ENCODE data around the gene ADAM15. TPM values are rescaled to one million over a fixed set of nuclear protein-coding genes. Genes with fewer than 3 reads are reported as not detected.

The ADAM15 gene
- total RNA-seq, 1 donor from 2014 or later, result 77.6 TPM

- ATAC-seq (ENCODE audit: poor library complexity), result no peak
- DNase-seq, result no peak
- intact Hi-C loops (cut with DNase I), result loop anchor here (10.0 kb wide), 1 partner anchor 182 kb away; no protein-coding TSS in a partner anchor
Observed at GRCh38 chr1:155086856-155087535, 35.9 kb downstream of the ADAM15 start.

DNA sequence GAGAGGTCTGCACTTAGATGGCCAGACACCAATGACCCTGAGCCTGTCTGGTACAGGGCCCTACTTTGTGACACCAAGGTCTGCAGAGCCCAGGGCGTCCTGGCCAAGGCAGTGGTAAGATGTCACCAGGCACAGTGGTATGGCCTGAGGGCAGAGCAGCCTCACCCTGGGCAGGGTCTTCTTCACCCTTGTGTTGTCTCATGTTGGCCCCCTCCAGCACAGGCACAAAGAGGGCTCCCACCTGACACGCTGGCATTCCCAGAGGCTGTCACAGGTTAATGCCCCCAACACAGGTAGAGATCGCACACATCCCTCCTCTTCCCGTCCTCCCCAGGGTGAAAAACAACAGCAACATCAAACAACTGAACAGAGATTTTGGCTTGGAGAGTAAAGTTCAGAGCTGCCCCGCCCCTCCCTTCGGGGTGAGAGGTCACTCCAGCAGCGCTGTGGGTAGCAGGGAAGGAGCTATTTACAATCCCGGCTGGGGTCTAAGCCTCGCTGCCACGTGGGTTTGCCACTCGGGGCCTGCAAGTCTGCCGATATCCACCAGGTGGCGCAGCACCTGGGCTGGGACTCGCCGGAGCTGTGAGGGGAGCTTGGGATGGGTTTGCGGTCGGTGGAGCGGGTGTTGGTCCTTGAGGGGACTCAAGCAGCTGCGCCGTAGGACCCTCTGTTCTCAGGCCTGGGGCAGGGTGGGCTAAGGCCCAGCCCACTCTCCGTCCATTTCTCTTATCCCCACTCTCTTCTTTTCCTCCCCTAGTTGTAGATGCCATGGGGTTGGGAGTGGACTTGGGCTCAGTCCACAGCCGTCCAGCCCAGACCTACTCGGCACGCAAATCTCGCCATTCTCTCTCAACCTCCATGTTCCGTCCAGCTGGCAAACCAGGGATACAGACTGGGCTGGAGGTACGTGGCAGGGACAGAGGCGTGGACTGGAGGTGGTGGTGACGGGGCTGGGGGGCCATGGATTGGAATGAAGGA, 40.2 kb downstream of the ADAM15 start:
- ATAC-seq (ENCODE audit: poor library complexity) (peak; percentile 74), DNase-seq (peak; percentile 89)
- intact Hi-C loops (cut with DNase I), result loop anchor here (2.0 to 5.0 kb wide), 2 partner anchors 36 to 75 kb away; partner anchors contain the start of gene EFNA1

- no peak for ATAC-seq (ENCODE audit: poor library complexity)
- intact Hi-C loops (cut with DNase I), result loop anchor here (5.0 kb wide), 1 partner anchor 35 kb away; the partner anchor contains the start of gene EFNA1
- no peak for DNase-seq
Observed at GRCh38 chr1:155092131-155092530, 41.0 kb downstream of the ADAM15 start.

GRCh38 chr1:155092641-155093040, 41.5 kb downstream of the ADAM15 start:
- ATAC-seq (ENCODE audit: poor library complexity) (no peak), DNase-seq (no peak)
- intact Hi-C loops (cut with DNase I), result loop anchor here (5.0 kb wide), 1 partner anchor 35 kb away; the partner anchor contains the start of gene EFNA1

DNA sequence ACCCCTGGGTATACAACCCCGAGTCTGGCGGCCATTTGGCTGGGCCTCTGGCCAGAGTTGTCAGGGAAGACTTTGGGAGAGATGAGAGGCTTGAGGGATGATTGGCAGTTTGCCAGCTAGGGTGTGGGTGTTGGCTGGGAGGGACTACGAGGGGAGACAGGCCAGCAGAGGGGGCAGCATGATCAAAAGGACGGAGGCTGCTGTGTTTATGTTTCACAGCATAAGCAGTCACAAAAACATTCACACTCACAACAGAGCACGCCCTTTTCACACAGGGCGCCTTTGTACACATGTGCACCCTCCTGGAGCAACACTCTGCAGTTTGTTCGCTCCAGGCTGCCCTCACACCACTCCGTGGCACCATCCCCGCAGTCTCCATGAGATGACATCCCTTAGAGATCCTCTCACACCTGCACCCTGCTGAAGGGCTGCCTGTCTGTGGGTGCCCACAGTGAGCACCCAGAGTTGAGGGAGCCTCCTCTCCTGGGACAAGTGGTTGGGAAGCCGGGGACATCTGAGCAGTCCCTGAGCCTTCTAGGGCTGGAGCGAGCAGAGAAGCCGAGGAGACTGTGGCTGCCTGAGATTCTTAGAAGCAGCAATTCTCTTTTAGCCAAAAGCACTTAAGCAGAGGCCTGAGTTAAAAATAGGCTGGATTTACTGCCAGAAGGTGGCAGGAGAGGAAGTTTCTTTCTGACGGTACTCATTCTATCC, 43.0 kb downstream of the ADAM15 start:
- DNase-seq (no peak), ATAC-seq (ENCODE audit: poor library complexity) (peak; percentile 69)
- intact Hi-C loops (cut with DNase I), result loop anchor here (5.0 kb wide), 1 partner anchor 33 kb away; the partner anchor contains the start of gene EFNA1

DNA sequence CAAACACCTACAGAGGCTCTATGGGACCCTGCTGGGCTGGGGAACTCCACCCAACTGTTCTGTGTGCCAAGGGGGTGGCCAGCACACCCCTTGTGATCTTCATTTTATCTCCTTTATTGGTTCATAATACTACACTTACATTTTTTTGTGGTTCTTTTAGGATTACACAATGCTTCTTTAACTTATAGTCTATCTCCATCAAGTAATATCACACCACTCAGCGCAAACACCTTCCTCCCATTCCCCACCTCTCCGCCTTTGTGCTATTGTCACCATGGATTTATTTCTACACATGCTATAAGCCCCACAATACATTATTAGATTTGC, 43.5 kb downstream of the ADAM15 start:
- intact Hi-C loops (cut with DNase I), result loop anchor here (5.0 kb wide), 1 partner anchor 33 kb away; the partner anchor contains the start of gene EFNA1
- ATAC-seq (ENCODE audit: poor library complexity) (no peak), DNase-seq (no peak)

DNA sequence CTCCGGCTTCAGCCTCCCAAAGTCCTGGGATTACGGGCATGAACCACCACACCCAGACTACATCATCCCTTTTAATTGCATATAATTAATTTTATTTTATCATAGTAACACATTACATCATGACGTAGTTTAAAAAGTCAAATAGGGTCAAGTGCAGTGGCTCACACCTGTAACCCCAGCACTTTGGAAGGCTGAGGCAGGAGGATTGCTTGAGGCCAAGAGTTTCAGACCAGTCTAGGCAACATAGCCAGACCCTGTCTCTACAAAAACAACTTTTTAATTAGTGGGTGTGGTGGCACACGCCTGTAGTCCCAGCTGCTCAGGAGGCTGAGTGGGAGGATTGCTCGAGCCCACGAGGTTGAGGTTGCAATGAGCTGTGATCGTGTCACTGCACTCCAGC, 48.2 kb downstream of the ADAM15 start:
- DNase-seq (no peak), ATAC-seq (ENCODE audit: poor library complexity) (no peak)
- intact Hi-C loops (cut with DNase I), result no loop called here

- ATAC-seq (ENCODE audit: poor library complexity) (no peak), DNase-seq (no peak)
- intact Hi-C loops (cut with DNase I), result no loop called here
Observed at GRCh38 chr1:155103325-155103724, 52.2 kb downstream of the ADAM15 start.

DNA sequence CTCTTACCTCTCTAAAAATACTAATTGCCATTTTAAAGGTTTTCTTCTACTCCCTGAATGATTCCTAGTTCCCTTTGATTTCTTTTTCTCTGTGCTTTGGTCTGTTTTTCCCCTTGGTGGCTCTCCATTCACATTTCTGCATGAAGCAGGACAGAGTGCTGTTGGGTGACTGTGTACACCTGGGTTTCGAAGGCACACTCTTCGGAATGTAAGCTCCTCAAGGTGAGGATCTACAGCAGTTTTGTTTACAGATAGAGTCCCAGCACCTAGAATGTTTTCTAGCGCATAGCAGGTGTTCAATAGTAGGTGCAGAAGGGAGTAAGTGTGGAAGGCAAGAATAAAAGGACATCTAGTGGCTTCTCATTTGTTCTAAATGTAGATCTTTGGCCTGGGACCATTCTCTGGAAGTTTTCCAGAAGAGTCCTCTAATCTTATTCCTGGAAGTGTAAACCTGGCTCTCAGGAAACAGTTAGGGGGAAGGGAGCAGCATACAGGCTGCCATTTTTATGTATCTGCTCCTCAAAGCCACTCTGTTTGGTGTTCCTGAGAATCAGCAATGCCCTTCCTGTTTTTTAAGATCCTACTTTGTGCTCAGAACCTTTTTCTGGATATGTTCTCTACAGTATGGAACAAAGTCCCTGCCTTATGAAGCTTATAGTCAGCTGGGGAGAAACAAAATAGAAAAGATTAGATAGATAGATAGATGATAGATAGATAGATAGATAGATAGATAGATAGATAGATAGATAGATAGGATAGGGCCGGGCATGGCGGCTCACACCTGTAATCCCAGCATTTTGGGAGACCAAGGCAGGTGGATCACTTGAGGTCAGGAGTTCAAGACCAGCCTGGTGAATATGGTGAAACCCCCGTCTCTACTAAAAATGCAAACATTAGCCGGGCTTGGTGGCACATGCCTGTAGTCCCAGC, 53.8 kb downstream of the ADAM15 start:
- intact Hi-C loops (cut with DNase I), result no loop called here

DNA sequence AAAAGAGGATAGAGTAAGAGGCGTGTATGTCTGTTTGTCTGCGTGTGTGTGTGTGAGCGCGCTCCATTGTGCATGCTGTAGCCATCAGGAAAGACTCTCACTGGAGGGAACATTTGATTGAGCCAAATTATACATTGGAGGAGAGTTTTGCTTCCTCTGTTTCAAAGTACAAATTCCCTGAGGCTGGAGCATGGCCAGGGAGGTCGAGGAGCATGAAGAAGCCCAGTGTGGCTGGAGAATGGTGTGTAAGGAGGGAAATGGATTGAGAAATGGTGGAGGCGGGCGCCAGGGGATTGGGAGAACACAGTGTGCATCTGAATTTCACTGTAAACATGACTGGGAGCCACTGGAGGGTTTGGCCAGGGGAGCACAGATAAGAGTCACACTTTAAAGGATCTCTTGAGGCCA, 54.5 kb downstream of the ADAM15 start:
- intact Hi-C loops (cut with DNase I), result no loop called here
- ATAC-seq (ENCODE audit: poor library complexity) (peak; percentile 18), DNase-seq (peak; percentile 58)

More for the DNA sequence above, 53.8 kb downstream of the ADAM15 start:
- ATAC-seq (ENCODE audit: poor library complexity) (peak; percentile 69), DNase-seq (no peak)

GRCh38 chr1:155106862-155107261, 55.7 kb downstream of the ADAM15 start:
- DNase-seq (no peak), ATAC-seq (ENCODE audit: poor library complexity) (no peak)
- intact Hi-C loops (cut with DNase I), result no loop called here

DNA sequence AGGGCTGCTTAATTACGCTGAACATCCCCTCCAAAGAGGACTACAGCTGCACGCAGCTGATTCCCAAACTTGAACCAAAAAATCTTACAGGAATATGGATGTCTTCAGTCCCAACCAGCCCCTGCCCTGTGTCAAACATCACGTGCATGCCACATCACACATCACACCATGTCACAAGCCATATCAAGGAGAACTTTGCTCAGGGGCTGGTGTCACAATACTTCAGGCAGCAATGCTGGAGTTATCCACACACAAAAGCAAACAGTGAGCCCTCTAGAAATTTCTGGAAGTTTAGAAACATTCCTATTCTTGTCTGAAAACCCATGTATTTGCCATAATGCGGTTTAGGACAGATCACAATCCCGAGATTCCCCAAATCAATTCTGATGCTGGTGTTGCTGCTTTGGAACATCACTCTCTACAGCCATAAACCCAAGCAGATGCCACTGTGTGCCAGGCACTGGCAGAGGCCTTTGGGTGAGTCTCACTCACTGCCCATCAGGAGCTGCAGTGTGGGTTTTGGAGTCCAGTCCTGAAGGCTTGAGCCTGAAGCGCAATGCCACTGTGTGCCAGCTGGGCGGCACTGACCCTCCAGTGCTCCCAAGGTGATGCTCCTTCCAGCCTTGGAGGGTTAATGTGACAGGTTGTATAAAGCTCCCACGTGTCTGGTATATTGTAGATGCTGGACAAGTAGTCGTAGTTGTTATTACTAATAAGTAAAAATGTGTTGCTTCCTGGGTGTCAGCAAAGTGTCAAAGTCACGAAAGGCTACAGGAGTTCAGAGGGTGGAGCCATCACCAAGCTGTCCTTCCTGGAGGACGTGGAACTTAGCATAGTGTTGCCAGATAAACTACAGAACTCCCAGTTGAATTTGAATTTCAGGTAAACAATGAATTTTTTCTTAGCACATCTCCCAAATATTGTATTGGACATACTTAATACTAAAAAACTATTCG, 56.5 kb downstream of the ADAM15 start:
- no peak for ATAC-seq (ENCODE audit: poor library complexity)
- no peak for DNase-seq
- intact Hi-C loops (cut with DNase I), result no loop called here

GRCh38 chr1:155108296-155108695, 57.2 kb downstream of the ADAM15 start:
- DNase-seq, result no peak
- ATAC-seq (ENCODE audit: poor library complexity), result no peak
- intact Hi-C loops (cut with DNase I), result no loop called here

DNA sequence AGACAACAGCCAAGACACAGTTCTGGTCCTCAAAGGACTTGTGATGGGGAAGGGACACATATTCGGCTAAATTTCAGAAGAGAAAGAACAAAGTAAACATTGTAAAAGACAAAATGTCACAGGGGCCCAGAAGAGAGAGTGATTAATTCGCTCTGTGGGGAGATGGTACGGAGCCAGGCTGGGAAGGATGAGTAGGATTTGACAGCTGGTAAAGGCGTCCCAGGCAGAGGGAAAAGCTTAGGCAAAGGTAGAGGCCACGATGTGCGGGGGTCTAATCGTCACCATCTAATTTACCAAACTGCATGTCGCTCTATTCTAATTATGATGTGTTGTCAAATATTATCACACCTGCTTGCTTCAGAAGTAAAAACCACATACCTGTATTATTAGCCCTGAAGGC, 59.3 kb downstream of the ADAM15 start:
- DNase-seq (no peak), ATAC-seq (ENCODE audit: poor library complexity) (no peak)
- intact Hi-C loops (cut with DNase I), result no loop called here

DNA sequence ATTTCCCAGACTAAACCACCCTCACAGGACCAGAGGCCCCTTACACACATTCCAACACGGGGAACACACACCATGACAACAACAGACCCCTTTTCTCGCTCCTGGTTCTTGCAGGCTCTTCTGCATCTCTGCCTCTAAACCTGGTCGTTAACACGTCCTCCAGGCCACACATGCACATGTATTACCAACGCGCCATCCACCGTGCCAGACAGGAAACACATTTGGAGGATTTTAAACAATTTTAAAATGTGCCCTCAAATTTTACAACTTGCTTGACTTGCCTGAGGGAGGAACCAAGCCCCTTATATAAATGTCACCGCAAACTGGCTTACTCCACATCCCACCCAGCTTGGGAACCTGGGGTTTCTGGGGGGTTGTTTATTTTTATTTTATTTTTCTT, 59.7 kb downstream of the ADAM15 start:
- intact Hi-C loops (cut with DNase I), result no loop called here
- DNase-seq, result no peak
- ATAC-seq (ENCODE audit: poor library complexity), result no peak
